Measurements from ENCODE around the gene TRAPPC2L.

The TRAPPC2L gene

GRCh38 chr16:88839745-88840599 lies 17.0 kb upstream of the TRAPPC2L start:
- no peak for DNase-seq

- DNase-seq = no peak
Measured at GRCh38 chr16:88840600-88841215, 16.2 kb upstream of the TRAPPC2L start.

GRCh38 chr16:88841521-88842307 lies 15.2 kb upstream of the TRAPPC2L start:
- DNase-seq = no peak

GRCh38 chr16:88842308-88842756 lies 14.6 kb upstream of the TRAPPC2L start:
- DNase-seq = no peak

GRCh38 chr16:88842806-88843205 lies 14.1 kb upstream of the TRAPPC2L start:
- DNase-seq = no peak

GRCh38 chr16:88843256-88843655 lies 13.7 kb upstream of the TRAPPC2L start:
- DNase-seq = no peak

- no peak for DNase-seq
Measured at GRCh38 chr16:88844419-88845036, 12.4 kb upstream of the TRAPPC2L start.

GRCh38 chr16:88846088-88846487 lies 10.8 kb upstream of the TRAPPC2L start:
- DNase-seq = no peak

GRCh38 chr16:88847654-88848053 lies 9.3 kb upstream of the TRAPPC2L start:
- DNase-seq = no peak

- DNase-seq = no peak
Measured at GRCh38 chr16:88848557-88848956, 8.4 kb upstream of the TRAPPC2L start.

GRCh38 chr16:88850531-88851199 lies 6.3 kb upstream of the TRAPPC2L start:
- DNase-seq = no peak

GRCh38 chr16:88851616-88852015 lies 5.3 kb upstream of the TRAPPC2L start:
- no peak for DNase-seq

- no peak for DNase-seq
Measured at GRCh38 chr16:88853325-88853941, 3.5 kb upstream of the TRAPPC2L start.

GRCh38 chr16:88854306-88855111 lies 2.4 kb upstream of the TRAPPC2L start:
- DNase-seq = no peak

GRCh38 chr16:88855176-88855575 lies 1.8 kb upstream of the TRAPPC2L start:
- DNase-seq = no peak

- no peak for DNase-seq
Measured at GRCh38 chr16:88855736-88856121, 1.2 kb upstream of the TRAPPC2L start.

GRCh38 chr16:88856122-88856827 lies 652 bp upstream of the TRAPPC2L start:
- DNase-seq = no peak

- peak; percentile 34 for DNase-seq
Measured at GRCh38 chr16:88857728-88858339, 907 bp downstream of the TRAPPC2L start.

- no peak for DNase-seq
Measured at GRCh38 chr16:88859381-88860091, 2.6 kb downstream of the TRAPPC2L start.

Data from NCI-H1105 treated with DMSO at 0.1 percent for 48 hours (cell line).